GM10266 (cell line): ENCODE results near the gene SPSB3.

Source experiments
- DNase-seq: peaks from one replicate; pipeline ENCODE4 v3.0.0; 2012; ENCODE audit errors: extremely low spot score
- CTCF ChIP-seq: IDR thresholded peaks from 2 replicates; pipeline ENCODE4 v1.5.1; 2012; ENCODE audit warnings: mild to moderate bottlenecking, low read depth; ENCODE audit not compliant: control insufficient read depth, insufficient read depth; ENCODE audit errors: missing control alignments

The SPSB3 gene

GRCh38 chr16:1761751-1762150 lies 20.6 kb downstream of the SPSB3 start:
- DNase-seq = no peak
- no peak for TF ChIP-seq CTCF

GRCh38 chr16:1760911-1761310 lies 21.5 kb downstream of the SPSB3 start:
- no peak for TF ChIP-seq CTCF
- no peak for DNase-seq

GRCh38 chr16:1759511-1759910 lies 22.9 kb downstream of the SPSB3 start:
- no peak for DNase-seq
- TF ChIP-seq CTCF = no peak

GRCh38 chr16:1758923-1759322 lies 23.4 kb downstream of the SPSB3 start:
- DNase-seq = no peak
- TF ChIP-seq CTCF = no peak

- no peak for TF ChIP-seq CTCF
These were observed 24.5 kb downstream of the SPSB3 start for GRCh38 chr16:1757714-1758461.

GRCh38 chr16:1754204-1754603 lies 28.2 kb downstream of the SPSB3 start:
- no peak for TF ChIP-seq CTCF

More at GRCh38 chr16:1757714-1758461, 24.5 kb downstream of the SPSB3 start:
- no peak for DNase-seq

GRCh38 chr16:1752853-1753252 lies 29.5 kb downstream of the SPSB3 start:
- TF ChIP-seq CTCF = no peak

More at GRCh38 chr16:1754204-1754603, 28.2 kb downstream of the SPSB3 start:
- no peak for DNase-seq

More at GRCh38 chr16:1752853-1753252, 29.5 kb downstream of the SPSB3 start:
- no peak for DNase-seq
